ENCODE data around the gene CHKA.

GRCh38 chr11:68036141-68036716 is 85.0 kb downstream of the CHKA start:
- TF ChIP-seq ZNF174 (CRISPR knock-in tag; IDR thresholded peaks at IDR 0.05) (no peak), SRF (CRISPR knock-in tag; IDR thresholded peaks at IDR 0.05) (no peak), BRF2 (IDR thresholded peaks at IDR 0.05; ENCODE audit: borderline replicate concordance, insufficient read depth, insufficient read length) (no peak), CTCF (IDR thresholded peaks at IDR 0.05 in 2 of 3, conservative IDR thresholded peaks at IDR 0.05 in 1 of 3; ENCODE audit: insufficient read depth in 2 of 3, low read depth in 1 of 3, low read length in 3 of 3) (no peak), ZNF224 (CRISPR knock-in tag; IDR thresholded peaks at IDR 0.05) (no peak), SMAD1 (IDR thresholded peaks at IDR 0.05; ENCODE audit: low read depth, low read length, partially characterized antibody) (no peak), GTF2F1 (IDR thresholded peaks at IDR 0.05; ENCODE audit: low read depth, low read length) (no peak), FOXJ3 (CRISPR knock-in tag; IDR thresholded peaks at IDR 0.05) (no peak), SIN3B (IDR thresholded peaks at IDR 0.05; ENCODE audit: low read depth) (no peak), ZSCAN32 (CRISPR knock-in tag; IDR thresholded peaks at IDR 0.05) (no peak), CBFB (CRISPR knock-in tag; IDR thresholded peaks at IDR 0.05) (no peak), ETV6 (IDR thresholded peaks at IDR 0.05; ENCODE audit: borderline replicate concordance in 1 of 2, low read depth in 2 of 2, low read length in 1 of 2) (no peak), ETV6 (CRISPR knock-in tag; IDR thresholded peaks at IDR 0.05; ENCODE audit: borderline replicate concordance) (no peak), CTBP1 (IDR thresholded peaks at IDR 0.05; ENCODE audit: borderline replicate concordance) (no peak), YY1 (IDR thresholded peaks at IDR 0.05; ENCODE audit: borderline replicate concordance in 1 of 3, control insufficient read depth in 1 of 3, extremely low read depth in 1 of 3, insufficient read depth in 3 of 3, insufficient read length in 1 of 3, insufficient replicate concordance in 2 of 3, low read depth in 1 of 3, low read length in 2 of 3) (no peak)
